Heart left ventricle (tissue), 13 donors: ENCODE results near the gene PEAR1.

ENCODE experiments used
- POLR2A ChIP-seq, 2 donors: fragments of 450-650 bp; IDR thresholded peaks; one replicate each; pipeline ENCODE4 v1.6.1; 2017; ENCODE audit warnings: antibody characterized with exemption in 2 of 2, mild to moderate bottlenecking in 2 of 2, moderate library complexity in 2 of 2
- TF ChIP-seq, protein P1 (sequence below), 12 donors: fragments of 200-600 bp; sonication (generic) in 4 of 12; IDR thresholded peaks; one replicate each; pipeline versions ENCODE4 v1.5.0 to v1.8.0; 2018 to 2022; ENCODE audit warnings: antibody characterized with exemption in 12 of 12, mild to moderate bottlenecking in 5 of 12
- donor health status: ischemic (EF 13 %, LVEDD 7.1; RV severe dilation, severe dysfunction).
- donor health status: DM: no; HTN: yes; CAD: no.
- donor health status: DM: no; HTN: no; CAD: no.
- donor health status: ischemic (EF 25% LVEDD 6.9; RV normal size, moderate dysfunction).
- donor health status: ischemic (EF 25% LVEDD 5.7; RV mildly dilated, moderate dysfunction).
- donor health status: ischemic (EF 35%, LVEDD 5.7; RV mildly dilated, moderate dysfunction).
- donor health status: nonischemic (EF 11% LVEDD 7.7; RV severe dilation, severe dysfunction).
- donor health status: DM: yes; HTN: yes; CAD: no.
- donor health status: PGD.
- donor health status: ischemic (EF 29% LVEDD 5.4; RV normal size, mild dysfunction).
- donor health status: nonischemic (EF 23%, LVEDD 6.1; RV moderate dilation, normal function).

GRCh38 chr1:156930483-156930882 is 37.0 kb downstream of the PEAR1 start:
- TF ChIP-seq POLR2A (IDR thresholded peaks at IDR 0.05) = no peak
- TF ChIP-seq, protein P1, sequence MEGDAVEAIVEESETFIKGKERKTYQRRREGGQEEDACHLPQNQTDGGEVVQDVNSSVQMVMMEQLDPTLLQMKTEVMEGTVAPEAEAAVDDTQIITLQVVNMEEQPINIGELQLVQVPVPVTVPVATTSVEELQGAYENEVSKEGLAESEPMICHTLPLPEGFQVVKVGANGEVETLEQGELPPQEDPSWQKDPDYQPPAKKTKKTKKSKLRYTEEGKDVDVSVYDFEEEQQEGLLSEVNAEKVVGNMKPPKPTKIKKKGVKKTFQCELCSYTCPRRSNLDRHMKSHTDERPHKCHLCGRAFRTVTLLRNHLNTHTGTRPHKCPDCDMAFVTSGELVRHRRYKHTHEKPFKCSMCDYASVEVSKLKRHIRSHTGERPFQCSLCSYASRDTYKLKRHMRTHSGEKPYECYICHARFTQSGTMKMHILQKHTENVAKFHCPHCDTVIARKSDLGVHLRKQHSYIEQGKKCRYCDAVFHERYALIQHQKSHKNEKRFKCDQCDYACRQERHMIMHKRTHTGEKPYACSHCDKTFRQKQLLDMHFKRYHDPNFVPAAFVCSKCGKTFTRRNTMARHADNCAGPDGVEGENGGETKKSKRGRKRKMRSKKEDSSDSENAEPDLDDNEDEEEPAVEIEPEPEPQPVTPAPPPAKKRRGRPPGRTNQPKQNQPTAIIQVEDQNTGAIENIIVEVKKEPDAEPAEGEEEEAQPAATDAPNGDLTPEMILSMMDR (IDR thresholded peaks at IDR 0.05) = no peak
